A549 (cell line): ENCODE results near the gene ZNF774. TPM values are rescaled to one million over a fixed set of nuclear protein-coding genes. Genes with fewer than 3 reads are reported as not detected.
A peak's percentile ranks its signal among the peaks of the same experiment; 100 is the strongest.

Source experiments
- ATAC-seq, 2 experiments: fragments of 200-7000 bp in 1 of 2; fragments of >200 bp in 1 of 2; cut with Nextera tagmentation in 1 of 2; cut with Tn5 transposase in 1 of 2; 3 replicates each; pipeline versions ENCODE4 v1.8.0 to v1.9.1; 2018 to 2020; ENCODE audit warnings: mild to moderate bottlenecking in 1 of 2, moderate library complexity in 1 of 2
- CTCF ChIA-PET: fragments of 300-600 bp; sonication (Branson Sonifier 250); formaldehyde crosslinking; extraction: SDS; loops from one replicate; lab custom pipeline; 2021; ENCODE audit warnings: antibody characterized with exemption, inconsistent platforms; lab: Yijun Ruan, JAX
- POLR2A ChIA-PET: fragments of 350-600 bp; formaldehyde crosslinking; extraction: SDS; loops from one replicate; lab custom pipeline; 2021; ENCODE audit warnings: antibody characterized with exemption, inconsistent platforms; lab: Yijun Ruan, JAX
- DNase-seq, 2 experiments: peaks; one replicate each; pipeline versions ENCODE4 v3.0.0 to v3.0.0-alpha.2; 2011 to 2016; ENCODE audit warnings: low read depth in 1 of 2, low spot score in 1 of 2
- FAIRE-seq: peaks from 2 replicates; lab custom pipeline; 2011; peaks lifted over from hg19 to GRCh38; lab: Jason Lieb, UNC
- H3K27ac ChIP-seq, 2 experiments: fragments of >200 bp; sonication (Bioruptor Twin); formaldehyde crosslinking; 3 replicates each; pipeline ENCODE4 v1.5.1; 2016 to 2017
- H3K4me1 ChIP-seq: fragments of >200 bp; sonication (Bioruptor Twin); formaldehyde crosslinking; 3 replicates; pipeline ENCODE4 v1.6.1; 2016
- H3K4me2 ChIP-seq: fragments of >200 bp; sonication (Bioruptor Twin); formaldehyde crosslinking; 3 replicates; pipeline ENCODE4 v1.6.1; 2016
- H3K4me3 ChIP-seq: fragments of >200 bp; sonication (Bioruptor Twin); formaldehyde crosslinking; 3 replicates; pipeline ENCODE4 v1.5.1; 2016
- H3K9me3 ChIP-seq: fragments of >200 bp; sonication (Bioruptor Twin); formaldehyde crosslinking; 3 replicates; pipeline ENCODE4 v1.6.1; 2016
- CEBPB ChIP-seq, 2 experiments: fragments of >200 bp in 1 of 2; sonication (Bioruptor Twin) in 1 of 2; formaldehyde crosslinking in 1 of 2; IDR thresholded peaks; 2 replicates each; pipeline ENCODE4 v1.6.1; 2012 to 2016
- FOSB ChIP-seq: fragments of 250-450 bp; sonication (Bioruptor Pico); IDR thresholded peaks from 2 replicates; pipeline ENCODE4 v1.5.0; 2020; ENCODE audit warnings: mild to moderate bottlenecking, moderate library complexity
- HOXA7 ChIP-seq: fragments of 250-450 bp; sonication (Bioruptor Pico); IDR thresholded peaks from 2 replicates; pipeline ENCODE4 v1.5.0; 2020; ENCODE audit warnings: mild to moderate bottlenecking, moderate library complexity
- HOXB5 ChIP-seq: fragments of 250-450 bp; sonication (Bioruptor Pico); IDR thresholded peaks from 2 replicates; pipeline ENCODE4 v1.5.0; 2020; ENCODE audit warnings: mild to moderate bottlenecking, moderate library complexity
- JUNB ChIP-seq: fragments of >200 bp; sonication (Bioruptor Twin); formaldehyde crosslinking; IDR thresholded peaks from 2 replicates; pipeline ENCODE4 v1.6.1; 2016
- RCOR1 ChIP-seq: fragments of 150-350 bp; IDR thresholded peaks from 2 replicates; pipeline ENCODE4 v1.6.1; 2014; ENCODE audit warnings: antibody characterized with exemption, low read length, low read depth
- RNF2 ChIP-seq: fragments of 200-600 bp; sonication (generic); IDR thresholded peaks from 2 replicates; pipeline ENCODE4 v1.6.1; 2016; ENCODE audit warnings: low read depth, mild to moderate bottlenecking, antibody characterized with exemption, moderate library complexity, borderline replicate concordance
- WGBS: methylation state at CpG from one replicate; pipeline ENCODE4 v1.1.6; 2017; ENCODE audit errors: missing lambda C conversion rate; 5-methylcytosine and 5-hydroxymethylcytosine counted together
- polyA plus RNA-seq, 4 experiments: library from polyadenylated mRNA; depleted of rRNA in 3 of 4; stranded (reverse); fragments of >200 nt; fragmentation: RNase III in 1 of 4; extraction: RNeasy Plus Mini Kit Qiagen cat#74134 plus additional on column Dnase treatment in 1 of 4; gene quantifications; 2 replicates in 3 of 4; 3 replicates in 1 of 4; pipeline ENCODE4 v1.2.3, GENCODE V29; 2011 to 2017
- TF ChIP-seq, protein P1 (sequence below): fragments of 200-600 bp; sonication (generic); IDR thresholded peaks from 2 replicates; pipeline ENCODE4 v1.6.1; 2016; ENCODE audit warnings: antibody characterized with exemption, mild to moderate bottlenecking, moderate library complexity
- TF ChIP-seq, protein P2 (sequence below): fragments of 150-350 bp; IDR thresholded peaks from 2 replicates; pipeline ENCODE4 v1.6.1; 2014; ENCODE audit warnings: low read depth, mild to moderate bottlenecking, low read length

Gene ZNF774
- polyA plus RNA-seq, 2 of the 4 experiments (the other 2 are of a cell fraction) = 1.2 to 1.3 TPM

DNA sequence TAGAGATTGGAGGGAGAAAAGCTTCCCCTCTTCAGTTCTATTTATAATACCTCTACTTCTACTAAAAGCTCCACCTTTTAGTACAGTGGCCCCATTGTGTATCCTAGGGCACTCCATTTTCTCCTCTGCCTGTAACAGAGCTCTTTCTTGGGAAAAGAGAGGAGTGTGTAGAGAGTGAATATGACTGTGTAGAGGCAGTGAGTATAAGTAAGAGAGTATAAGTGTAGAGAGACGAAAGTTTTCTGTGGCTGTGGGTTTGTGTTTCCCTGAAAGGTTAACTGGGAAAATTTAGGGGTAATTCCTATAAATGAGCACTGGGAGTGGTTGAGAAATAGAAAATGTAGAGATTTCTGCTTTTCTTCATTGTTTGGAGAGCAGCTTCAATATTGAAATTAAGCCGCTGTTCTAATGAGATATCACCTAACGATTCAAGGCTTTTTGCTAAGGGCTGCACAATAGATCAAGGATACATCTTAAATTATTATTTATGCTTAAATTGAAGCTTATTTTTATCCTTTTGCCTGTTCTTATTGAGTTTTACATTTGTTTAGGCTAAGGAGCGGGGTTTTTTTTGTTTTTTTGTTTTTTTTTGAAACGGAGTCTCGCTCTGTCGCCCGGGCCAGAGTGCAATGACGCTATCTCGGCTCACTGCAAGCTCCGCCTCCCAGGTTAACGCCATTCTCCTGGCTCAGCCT lies 42.8 kb downstream of the ZNF774 start:
- ChIA-PET CTCF (interaction anchor here (0.6 to 4.6 kb wide), 5 partner anchors 32 to 200 kb away, joined by 3 to 14 read pairs (median 4); no protein-coding TSS in a partner anchor), POLR2A (no interaction called here)
- peak in 1 of 2 experiments; percentile 42; a peak in 3 of 6 replicates for ATAC-seq
- TF ChIP-seq HOXA7 = 0 out of 2 replicates have a peak, but pooled peaks have one; percentile 58
- TF ChIP-seq HOXB5 (CRISPR knock-in tag) = no peak
- no peak for DNase-seq
- Histone ChIP-seq H3K4me2 (no peak overlapping the region), H3K4me3 (no peak overlapping the region), H3K27ac (no peak overlapping the region), H3K9me3 (no peaks in the 10 kb centered on the region), H3K4me1 (peaks cover 20% of the 10 kb centered on the region)
- WGBS = 92% methylated on average over 12 of the region's 12 CpGs
- FAIRE-seq = no peak

DNA sequence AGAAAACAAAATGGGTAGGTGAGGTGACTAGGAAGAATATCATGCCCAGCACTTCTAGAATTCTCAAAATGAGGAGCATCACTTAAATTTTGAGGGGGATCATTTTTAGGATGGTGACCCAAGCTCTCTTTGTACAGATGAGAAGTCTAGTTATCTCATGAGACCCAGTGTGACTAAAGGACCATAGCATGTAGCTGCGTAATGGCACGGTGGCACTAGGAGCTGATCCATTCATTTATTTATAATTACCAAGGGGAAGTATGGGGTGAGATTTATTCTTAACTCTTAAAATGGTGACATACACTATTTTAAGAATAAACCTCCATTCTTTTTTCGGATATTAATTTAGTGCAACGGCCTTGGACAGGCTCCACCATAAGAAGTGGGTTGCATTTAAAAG lies 44.2 kb downstream of the ZNF774 start:
- ChIA-PET CTCF (interaction anchor here (0.8 to 2.7 kb wide), 5 partner anchors 34 to 86 kb away, joined by 3 to 14 read pairs (median 5); no protein-coding TSS in a partner anchor), POLR2A (interaction anchor here (2.2 kb wide), 1 partner anchor 8 kb away, joined by 13 read pairs; the partner anchor contains the start of gene IQGAP1)
- Histone ChIP-seq H3K9me3 (no peaks in the 10 kb centered on the region), H3K4me2 (no peak overlapping the region), H3K27ac (no peak overlapping the region), H3K4me3 (no peak overlapping the region), H3K4me1 (peaks cover 28% of the 10 kb centered on the region)
- FAIRE-seq (no peak), DNase-seq (no peak), ATAC-seq (no peak)
- 89% methylated on average over 4 of the region's 4 CpGs for WGBS
- TF ChIP-seq CEBPB (IDR thresholded peaks at IDR 0.05) (no peak), RNF2 (no peak), RCOR1 (no peak)
- TF ChIP-seq, protein P1, sequence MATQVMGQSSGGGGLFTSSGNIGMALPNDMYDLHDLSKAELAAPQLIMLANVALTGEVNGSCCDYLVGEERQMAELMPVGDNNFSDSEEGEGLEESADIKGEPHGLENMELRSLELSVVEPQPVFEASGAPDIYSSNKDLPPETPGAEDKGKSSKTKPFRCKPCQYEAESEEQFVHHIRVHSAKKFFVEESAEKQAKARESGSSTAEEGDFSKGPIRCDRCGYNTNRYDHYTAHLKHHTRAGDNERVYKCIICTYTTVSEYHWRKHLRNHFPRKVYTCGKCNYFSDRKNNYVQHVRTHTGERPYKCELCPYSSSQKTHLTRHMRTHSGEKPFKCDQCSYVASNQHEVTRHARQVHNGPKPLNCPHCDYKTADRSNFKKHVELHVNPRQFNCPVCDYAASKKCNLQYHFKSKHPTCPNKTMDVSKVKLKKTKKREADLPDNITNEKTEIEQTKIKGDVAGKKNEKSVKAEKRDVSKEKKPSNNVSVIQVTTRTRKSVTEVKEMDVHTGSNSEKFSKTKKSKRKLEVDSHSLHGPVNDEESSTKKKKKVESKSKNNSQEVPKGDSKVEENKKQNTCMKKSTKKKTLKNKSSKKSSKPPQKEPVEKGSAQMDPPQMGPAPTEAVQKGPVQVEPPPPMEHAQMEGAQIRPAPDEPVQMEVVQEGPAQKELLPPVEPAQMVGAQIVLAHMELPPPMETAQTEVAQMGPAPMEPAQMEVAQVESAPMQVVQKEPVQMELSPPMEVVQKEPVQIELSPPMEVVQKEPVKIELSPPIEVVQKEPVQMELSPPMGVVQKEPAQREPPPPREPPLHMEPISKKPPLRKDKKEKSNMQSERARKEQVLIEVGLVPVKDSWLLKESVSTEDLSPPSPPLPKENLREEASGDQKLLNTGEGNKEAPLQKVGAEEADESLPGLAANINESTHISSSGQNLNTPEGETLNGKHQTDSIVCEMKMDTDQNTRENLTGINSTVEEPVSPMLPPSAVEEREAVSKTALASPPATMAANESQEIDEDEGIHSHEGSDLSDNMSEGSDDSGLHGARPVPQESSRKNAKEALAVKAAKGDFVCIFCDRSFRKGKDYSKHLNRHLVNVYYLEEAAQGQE = no peak

- H3K4me1 ChIP-seq = peaks cover 59% of the 10 kb centered on the region
- 45% methylated on average over 7 of the region's 7 CpGs for WGBS
- ATAC-seq = peak; percentile 52 to 55; a peak in 4 of 6 replicates
These were observed 48.1 kb downstream of the ZNF774 start for GRCh38 chr15:90400005-90400758.

More at GRCh38 chr15:90400005-90400758, 48.1 kb downstream of the ZNF774 start:
- FAIRE-seq (no peak), DNase-seq (no peak)
- TF ChIP-seq, protein P2, sequence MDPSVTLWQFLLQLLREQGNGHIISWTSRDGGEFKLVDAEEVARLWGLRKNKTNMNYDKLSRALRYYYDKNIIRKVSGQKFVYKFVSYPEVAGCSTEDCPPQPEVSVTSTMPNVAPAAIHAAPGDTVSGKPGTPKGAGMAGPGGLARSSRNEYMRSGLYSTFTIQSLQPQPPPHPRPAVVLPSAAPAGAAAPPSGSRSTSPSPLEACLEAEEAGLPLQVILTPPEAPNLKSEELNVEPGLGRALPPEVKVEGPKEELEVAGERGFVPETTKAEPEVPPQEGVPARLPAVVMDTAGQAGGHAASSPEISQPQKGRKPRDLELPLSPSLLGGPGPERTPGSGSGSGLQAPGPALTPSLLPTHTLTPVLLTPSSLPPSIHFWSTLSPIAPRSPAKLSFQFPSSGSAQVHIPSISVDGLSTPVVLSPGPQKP = no peak
- TF ChIP-seq FOSB = 0 out of 2 replicates have a peak, but pooled peaks have one; percentile 73
- 0 out of 2 replicates have a peak, but pooled peaks have one; percentile 30 for TF ChIP-seq HOXA7
- TF ChIP-seq JUNB = no peak
- H3K27ac ChIP-seq = peak overlapping the region; percentile 76 to 84
- H3K4me2 ChIP-seq = peak overlapping the region; percentile 86
- no peaks in the 10 kb centered on the region for H3K9me3 ChIP-seq
- peak overlapping the region; percentile 25; the same call in 2 of the 3 replicates for H3K4me3 ChIP-seq
- CTCF ChIA-PET = interaction anchor here (0.6 to 4.0 kb wide), 8 partner anchors 12 to 176 kb away, joined by 3 to 22 read pairs (median 6); partner anchors contain the start of gene IQGAP1
- POLR2A ChIA-PET = interaction anchor here (0.5 to 5.6 kb wide), 2 partner anchors 12 to 49 kb away, joined by 3 to 52 read pairs; partner anchors contain the start of gene IQGAP1
